Esophagus muscularis mucosa (tissue), 4 donors: Measurements from ENCODE around the gene CCL17. TPM values are rescaled to one million over a fixed set of nuclear protein-coding genes. Genes with fewer than 3 reads are reported as not detected.

Experiments used
- DNase-seq: peaks from one replicate; pipeline ENCODE4 v3.0.0-alpha.2; 2017; ENCODE audit errors: extremely low spot score
- H3K27ac ChIP-seq, 4 donors: fragments of 200-600 bp; sonication (generic); replicated peaks in 1 of 4; 1 replicate in 3 of 4; 2 replicates in 1 of 4; pipeline ENCODE4 v1.5.1; 2016 to 2019; ENCODE audit warnings: mild to moderate bottlenecking in 1 of 4
- H3K27me3 ChIP-seq, 4 donors: fragments of 200-600 bp; sonication (generic); one replicate each; pipeline versions ENCODE4 v1.5.1 to v1.6.0; 2016 to 2019
- H3K36me3 ChIP-seq, 4 donors: fragments of 200-600 bp; sonication (generic); one replicate each; pipeline ENCODE4 v1.5.1; 2016 to 2019
- H3K4me1 ChIP-seq, 4 donors: fragments of 200-600 bp; sonication (generic); one replicate each; pipeline ENCODE4 v1.5.1; 2016 to 2019
- H3K4me3 ChIP-seq, 4 donors: fragments of 200-600 bp; sonication (generic); 1 replicate in 2 of 4; 2 replicates in 2 of 4; pipeline ENCODE4 v1.5.1; 2016 to 2019; ENCODE audit warnings: mild to moderate bottlenecking in 4 of 4, moderate library complexity in 1 of 4
- H3K9me3 ChIP-seq, 4 donors: fragments of 200-600 bp; sonication (generic); 1 replicate in 3 of 4; 2 replicates in 1 of 4; pipeline ENCODE4 v1.5.1; 2016 to 2019
- CTCF ChIP-seq, 3 experiments: fragments of 200-600 bp in 2 of 3; fragments of 450-650 bp in 1 of 3; sonication (generic) in 2 of 3; IDR thresholded peaks; one replicate each; pipeline ENCODE4 v1.5.1; 2017 to 2019; ENCODE audit warnings: antibody characterized with exemption in 3 of 3, mild to moderate bottlenecking in 2 of 3, moderate library complexity in 1 of 3
- EP300 ChIP-seq: sonication (generic); formaldehyde crosslinking; IDR thresholded peaks from one replicate; pipeline ENCODE4 v1.6.1; 2017; ENCODE audit warnings: antibody characterized with exemption
- POLR2A ChIP-seq: fragments of 450-650 bp; IDR thresholded peaks from one replicate; pipeline ENCODE4 v1.6.1; 2017; ENCODE audit warnings: antibody characterized with exemption, moderate library complexity, mild to moderate bottlenecking, low read depth
- POLR2AphosphoS5 ChIP-seq, 2 donors: sonication (generic); formaldehyde crosslinking; IDR thresholded peaks; one replicate each; pipeline ENCODE4 v1.6.1; 2017; ENCODE audit warnings: antibody characterized with exemption in 2 of 2
- WGBS: methylation state at CpG from one replicate; pipeline ENCODE4 v1.1.5; 2018; 5-methylcytosine and 5-hydroxymethylcytosine counted together
- intact Hi-C: fragments of 100-400 bp; cut with DNase I; formaldehyde crosslinking; loops from one replicate; pipeline ENCODE4 v1.15.1; 2023
- total RNA-seq, 4 donors: library from RNA; depleted of rRNA; stranded (reverse); fragments of >200 nt; gene quantifications; one replicate each; pipeline versions ENCODE4 v1.1.0 to v1.2.1, GENCODE V29; 2016

CCL17 gene
- total RNA-seq, 4 donors from 2014 or later, result not detected

GRCh38 chr16:57358527-57359095 lies 46.0 kb upstream of the CCL17 start, which contains the start of gene CCL22:
Gene CCL22, plus strand, starts transcription at chr16:57358783. Its CDS starts 34 bp downstream, at chr16:57358817.
- DNase-seq, result no peak
- TF ChIP-seq EP300 (no peak), CTCF (IDR thresholded peaks at IDR 0.05) (no peak), POLR2A (no peak), POLR2AphosphoS5 (IDR thresholded peaks at IDR 0.05) (no peak)
- H3K36me3 ChIP-seq, result no peaks in the 10 kb centered on the region
- no peak within 1 kb of the TSS for H3K4me3 ChIP-seq
- H3K4me1 ChIP-seq, result no peaks in the 10 kb centered on the region
- no peak within 1 kb of the TSS for H3K27ac ChIP-seq
- no peaks in the 10 kb centered on the region for H3K9me3 ChIP-seq
- WGBS, result 88% methylated on average over 6 of the region's 9 CpGs
- H3K27me3 ChIP-seq, result no peaks in the 10 kb centered on the region
- intact Hi-C loops, result no loop called here

- intact Hi-C loops, result no loop called here
- no peaks in the 10 kb centered on the region for H3K36me3 ChIP-seq
- no peaks in the 10 kb centered on the region for H3K27me3 ChIP-seq
- H3K9me3 ChIP-seq, result no peaks in the 10 kb centered on the region
- no peak for DNase-seq
- no peak overlapping the region for H3K27ac ChIP-seq
- 94% methylated on average over 15 of the region's 16 CpGs for WGBS
- H3K4me3 ChIP-seq, result no peak overlapping the region
- TF ChIP-seq EP300 (no peak), POLR2A (no peak), CTCF (IDR thresholded peaks at IDR 0.05) (no peak), POLR2AphosphoS5 (IDR thresholded peaks at IDR 0.05) (no peak)
- H3K4me1 ChIP-seq, result no peaks in the 10 kb centered on the region
Observed at GRCh38 chr16:57360321-57360935, 44.1 kb upstream of the CCL17 start.

- Histone ChIP-seq H3K27me3 (no peaks in the 10 kb centered on the region), H3K36me3 (no peaks in the 10 kb centered on the region), H3K27ac (no peak overlapping the region), H3K4me1 (peaks cover 0 to 7% (median 0%) of the 10 kb centered on the region in 4 donors), H3K4me3 (no peak overlapping the region), H3K9me3 (no peaks in the 10 kb centered on the region)
- TF ChIP-seq POLR2AphosphoS5 (IDR thresholded peaks at IDR 0.05) (no peak), POLR2A (no peak), CTCF (IDR thresholded peaks at IDR 0.05) (no peak), EP300 (no peak)
- no peak for DNase-seq
- intact Hi-C loops, result no loop called here
- 78% methylated on average over 4 of the region's 4 CpGs for WGBS
Observed at GRCh38 chr16:57361404-57361803, 43.2 kb upstream of the CCL17 start.

- H3K9me3 ChIP-seq, result no peaks in the 10 kb centered on the region
- peaks cover 0 to 15% (median 4%) of the 10 kb centered on the region in 4 donors for H3K4me1 ChIP-seq
- no peak overlapping the region for H3K27ac ChIP-seq
- H3K27me3 ChIP-seq, result no peaks in the 10 kb centered on the region
- intact Hi-C loops, result no loop called here
- no peak for DNase-seq
- no peaks in the 10 kb centered on the region for H3K36me3 ChIP-seq
- TF ChIP-seq EP300, result no peak
- no peak for TF ChIP-seq POLR2A
- H3K4me3 ChIP-seq, result no peak overlapping the region
- 98% methylated on average over 3 of the region's 3 CpGs for WGBS
Observed at GRCh38 chr16:57364143-57364542, 40.4 kb upstream of the CCL17 start.

GRCh38 chr16:57366544-57367040 lies 38.0 kb upstream of the CCL17 start:
- DNase-seq, result no peak
- intact Hi-C loops, result no loop called here
- Histone ChIP-seq H3K4me1 (peaks cover 7 to 17% (median 9%) of the 10 kb centered on the region in 4 donors), H3K36me3 (no peaks in the 10 kb centered on the region), H3K4me3 (no peak overlapping the region), H3K27me3 (no peaks in the 10 kb centered on the region), H3K9me3 (no peaks in the 10 kb centered on the region), H3K27ac (no peak overlapping the region)
- TF ChIP-seq POLR2AphosphoS5 (IDR thresholded peaks at IDR 0.05), result no peak
- no peak for TF ChIP-seq EP300
- no peak for TF ChIP-seq CTCF (IDR thresholded peaks at IDR 0.05)
- TF ChIP-seq POLR2A, result no peak
- 71% methylated on average over 6 of the region's 6 CpGs for WGBS
